ENCODE measurements around the gene FOXP2. TPM values are rescaled to one million over a fixed set of nuclear protein-coding genes. Genes with fewer than 3 reads are reported as not detected.
"Not testable (repeated sequence)": the region's sequence is repeated elsewhere in the genome, so short reads cannot be mapped to it uniquely, and the experiment has no call there.

The FOXP2 gene
- total RNA-seq, 1 donor from 2014 or later = 2.3 TPM

DNA sequence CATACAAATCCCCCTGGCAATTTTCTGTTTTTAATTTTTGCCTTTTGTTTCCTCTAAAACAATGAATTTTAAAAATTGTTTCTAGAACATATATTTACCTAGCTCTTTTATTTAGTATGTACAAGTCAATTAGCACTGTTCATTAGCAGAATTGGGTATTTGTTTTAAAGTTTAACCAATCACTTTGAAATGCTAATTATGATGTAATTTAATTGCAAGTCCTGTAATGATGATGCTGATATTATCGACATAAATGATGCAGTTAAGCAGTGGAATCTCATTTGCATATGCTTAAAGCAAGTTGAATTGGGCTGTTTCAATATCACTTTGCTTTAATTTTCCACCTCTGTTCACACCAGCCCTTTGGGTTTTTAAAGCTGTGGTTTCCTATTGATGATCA, 2.7 kb downstream of the FOXP2 start:
- DNase-seq = no peak
- no peak for ATAC-seq (ENCODE audit: poor library complexity)
- intact Hi-C loops (cut with DNase I) = loop anchor here (10.0 kb wide), 1 partner anchor 332 kb away; no protein-coding TSS in a partner anchor

DNA sequence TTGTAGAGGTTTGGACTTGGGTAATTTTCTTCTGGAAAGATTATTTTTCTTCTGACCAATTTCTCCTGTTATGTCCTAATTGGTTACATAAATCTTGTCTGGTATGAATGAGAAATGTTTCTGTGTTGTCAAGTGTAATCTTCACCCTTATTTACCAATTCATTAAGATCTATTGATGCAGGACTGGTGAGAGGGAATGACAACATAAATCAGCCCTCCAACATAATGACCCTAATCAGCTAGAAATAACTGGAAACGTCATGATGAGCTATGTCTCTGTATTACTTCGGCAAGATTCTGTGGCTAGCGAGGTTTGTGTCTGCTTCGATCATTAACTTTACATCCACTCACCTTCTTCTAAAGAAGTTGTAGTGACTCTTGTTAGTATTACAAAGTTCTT, 3.5 kb downstream of the FOXP2 start:
- intact Hi-C loops (cut with DNase I) = loop anchor here (10.0 kb wide), 1 partner anchor 333 kb away; no protein-coding TSS in a partner anchor
- ATAC-seq (ENCODE audit: poor library complexity) (no peak), DNase-seq (no peak)

DNA sequence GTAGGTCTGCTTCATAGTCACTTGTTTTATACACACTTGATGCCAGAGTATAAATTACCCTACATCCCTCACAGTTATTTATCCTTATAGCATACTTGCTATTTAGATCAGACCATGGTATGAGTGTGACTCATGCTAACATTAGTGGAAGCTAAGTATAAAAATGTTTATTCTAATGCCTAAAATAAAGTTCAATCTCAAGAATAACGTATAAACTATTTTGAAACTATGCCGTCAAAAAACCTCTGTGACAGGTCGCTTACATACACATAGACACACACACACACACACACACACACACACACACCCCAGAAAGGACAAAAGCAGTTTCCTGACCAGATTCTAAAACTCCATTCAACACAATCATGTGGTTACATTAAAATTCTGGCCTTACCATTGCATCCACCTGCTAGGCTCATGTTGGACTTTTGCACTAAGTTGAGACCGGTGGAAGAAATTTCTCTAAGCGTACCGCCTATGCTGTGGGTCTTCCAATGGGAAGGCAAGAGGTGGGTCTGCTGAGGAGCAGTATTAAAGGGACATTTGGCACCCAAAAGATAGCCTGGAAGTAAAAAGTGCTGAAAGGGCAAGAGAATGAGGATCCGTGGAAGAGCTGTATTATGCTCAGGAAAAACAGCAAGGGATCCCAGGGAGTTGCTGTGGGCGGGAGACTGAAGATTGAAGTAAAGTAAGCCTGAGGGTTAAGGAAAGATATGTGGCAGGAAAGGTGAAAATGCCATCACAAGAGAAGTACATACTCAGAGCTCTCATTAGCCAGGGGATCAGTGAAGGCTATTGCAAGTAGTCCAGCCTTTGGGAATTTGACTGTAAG, 5.0 kb downstream of the FOXP2 start:
- ATAC-seq (ENCODE audit: poor library complexity) (no peak), DNase-seq (no peak)
- intact Hi-C loops (cut with DNase I) = loop anchor here (10.0 kb wide), 1 partner anchor 335 kb away; no protein-coding TSS in a partner anchor

DNA sequence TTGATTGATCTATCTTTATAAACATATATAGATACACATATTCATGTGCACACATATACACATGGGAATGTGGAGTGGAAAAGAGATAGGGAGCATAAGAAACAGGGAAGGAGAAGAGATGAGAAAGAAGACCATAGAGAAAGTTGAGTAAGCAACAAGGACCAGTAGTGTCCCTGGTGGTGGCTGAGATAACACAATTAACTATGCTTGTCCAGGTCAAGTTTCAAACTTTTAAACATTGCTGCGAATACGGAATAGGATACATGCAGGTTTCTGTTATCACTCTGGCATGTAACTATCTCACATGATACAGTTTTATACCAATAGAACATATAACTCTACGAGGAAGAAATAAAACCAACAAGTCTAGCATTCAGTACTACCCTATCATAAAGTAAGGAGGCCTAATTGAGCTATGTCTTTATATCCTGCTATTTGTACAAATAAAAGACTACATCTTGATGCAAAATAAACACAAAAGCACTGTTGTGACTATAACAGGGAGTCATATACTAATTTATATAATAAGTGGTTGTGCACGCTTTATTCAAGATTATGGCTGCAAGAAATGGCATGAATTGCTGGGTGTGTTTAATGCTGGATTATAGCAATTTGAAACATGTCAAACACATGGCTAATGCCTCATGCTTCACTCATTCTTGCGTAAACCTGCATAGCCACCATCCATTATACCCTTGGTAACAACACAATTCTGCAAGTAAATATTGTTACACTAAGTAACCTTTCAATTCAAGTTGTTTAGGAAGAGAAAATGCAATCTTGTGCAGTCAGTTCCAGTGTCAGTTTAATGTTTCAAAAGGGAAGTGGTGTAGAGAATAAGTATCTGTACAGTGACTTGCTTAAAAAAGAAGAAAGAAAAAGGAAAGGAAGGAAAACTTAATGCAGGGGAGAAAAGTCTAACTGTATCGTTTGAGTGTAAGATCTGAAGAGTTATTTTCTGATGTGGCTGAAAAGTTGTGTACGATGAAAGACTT, 8.2 kb downstream of the FOXP2 start:
- intact Hi-C loops (cut with DNase I) = no loop called here
- no peak for DNase-seq
- ATAC-seq (ENCODE audit: poor library complexity) = no peak

DNA sequence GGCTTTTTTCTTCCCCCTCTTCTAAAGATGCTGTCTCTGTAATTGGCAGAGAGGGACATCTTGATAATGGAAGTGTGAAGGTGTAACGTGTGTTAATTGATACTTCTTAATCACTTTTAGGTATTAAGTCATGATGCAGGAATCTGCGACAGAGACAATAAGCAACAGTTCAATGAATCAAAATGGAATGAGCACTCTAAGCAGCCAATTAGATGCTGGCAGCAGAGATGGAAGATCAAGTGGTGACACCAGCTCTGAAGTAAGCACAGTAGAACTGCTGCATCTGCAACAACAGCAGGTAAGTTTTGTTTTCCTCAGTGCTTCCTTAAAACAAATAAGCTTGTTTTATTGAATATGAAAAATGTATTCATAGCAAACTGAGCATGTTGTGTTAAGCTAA, 11.8 kb downstream of the FOXP2 start:
- ATAC-seq (ENCODE audit: poor library complexity) (no peak), DNase-seq (no peak)
- intact Hi-C loops (cut with DNase I) = no loop called here

DNA sequence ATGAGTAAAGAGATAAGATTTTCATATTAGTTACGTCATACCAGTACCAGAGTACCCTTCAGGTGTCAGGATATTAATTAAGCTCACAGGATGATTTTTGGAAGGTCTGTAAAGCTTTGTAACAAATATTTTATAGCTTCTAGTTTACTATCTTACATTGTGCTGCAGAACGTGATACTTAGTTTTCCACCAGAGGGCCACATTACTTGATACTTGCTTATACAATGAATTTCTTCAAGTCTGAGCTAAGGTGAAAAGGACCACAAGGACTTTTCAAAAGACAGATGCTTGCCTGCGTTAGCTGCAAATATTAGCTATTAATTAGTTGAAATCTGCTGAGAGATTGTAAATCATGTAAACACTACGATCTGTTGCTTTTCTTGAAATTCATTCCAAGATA, 12.2 kb downstream of the FOXP2 start:
- DNase-seq = no peak
- intact Hi-C loops (cut with DNase I) = no loop called here
- no peak for ATAC-seq (ENCODE audit: poor library complexity)

DNA sequence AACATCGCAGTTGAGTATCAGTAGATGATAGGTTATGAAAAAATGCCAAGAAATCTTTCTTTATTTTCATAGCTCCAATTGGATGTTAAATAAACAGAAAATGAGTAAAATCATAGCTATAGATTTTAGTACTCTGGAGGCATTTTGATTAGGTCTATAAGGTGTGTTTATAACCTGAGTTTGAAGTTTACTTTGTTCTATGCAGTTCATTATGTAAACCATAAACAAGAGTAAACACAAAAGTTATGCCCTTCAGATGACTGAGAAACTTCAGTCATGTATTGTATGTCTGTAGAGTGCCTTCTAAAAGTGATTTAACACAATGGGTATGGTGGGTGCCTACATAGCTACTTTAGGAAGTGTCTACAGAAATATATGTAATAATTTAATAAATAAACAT, 13.6 kb downstream of the FOXP2 start:
- intact Hi-C loops (cut with DNase I) = no loop called here
- DNase-seq (no peak), ATAC-seq (ENCODE audit: poor library complexity) (no peak)

DNA sequence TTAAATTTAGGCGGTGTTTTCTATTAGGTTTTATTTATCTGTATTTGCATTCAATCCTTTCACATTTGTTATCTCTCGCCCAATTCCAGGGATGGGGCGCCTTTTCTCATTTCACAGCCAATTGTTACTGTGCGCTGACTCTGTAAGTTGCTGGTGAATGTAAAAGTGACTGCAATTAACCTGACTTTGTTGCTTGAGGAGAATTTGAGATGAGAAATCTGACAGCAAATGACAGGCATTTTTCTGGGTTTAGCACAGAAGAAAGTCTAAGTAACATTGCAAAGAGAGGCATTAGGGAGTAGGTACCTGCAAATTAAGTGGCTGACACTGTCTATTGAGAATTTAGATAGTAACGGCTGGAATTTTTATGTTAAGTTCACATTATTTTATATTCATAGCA, 16.6 kb downstream of the FOXP2 start:
- no peak for ATAC-seq (ENCODE audit: poor library complexity)
- intact Hi-C loops (cut with DNase I) = no loop called here
- no peak for DNase-seq

DNA sequence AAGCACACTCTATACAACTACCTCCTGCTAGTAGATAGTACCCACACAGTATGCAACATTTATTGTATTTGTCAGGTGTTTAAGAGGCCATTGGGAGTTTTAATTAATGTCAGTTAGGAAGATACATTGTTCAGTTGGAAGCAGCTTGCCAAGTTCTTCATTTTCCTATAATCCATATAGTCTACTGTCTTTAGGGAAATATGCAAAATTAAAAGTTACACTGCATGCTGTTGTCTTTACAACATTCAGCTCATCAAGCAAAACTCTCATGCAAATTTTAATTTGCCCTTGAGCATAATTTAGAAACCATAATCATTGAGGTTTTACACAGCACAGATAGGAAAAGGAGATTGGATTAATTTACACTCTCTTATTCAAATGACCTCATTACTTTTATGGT, 17.4 kb downstream of the FOXP2 start:
- intact Hi-C loops (cut with DNase I) = no loop called here
- no peak for ATAC-seq (ENCODE audit: poor library complexity)
- DNase-seq = no peak

DNA sequence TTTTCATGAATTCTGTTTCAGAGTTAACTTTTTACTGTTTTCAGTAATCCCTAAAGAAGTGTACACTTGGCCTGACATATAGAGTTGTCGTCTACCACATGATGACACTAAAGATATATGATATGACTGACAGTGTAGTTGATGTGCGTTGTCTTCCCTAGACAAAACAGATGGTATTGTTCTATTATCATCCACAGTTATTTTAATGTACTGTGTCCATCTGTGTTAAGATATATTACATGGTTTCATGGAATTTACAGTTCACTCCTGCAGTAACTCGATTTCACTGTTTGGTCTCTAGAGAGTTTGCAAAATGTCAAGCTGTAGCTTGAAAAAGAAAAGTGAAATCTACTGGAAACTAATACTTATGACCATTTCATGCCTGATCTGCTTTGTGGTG, 18.1 kb downstream of the FOXP2 start:
- DNase-seq = no peak
- ATAC-seq (ENCODE audit: poor library complexity) = no peak
- intact Hi-C loops (cut with DNase I) = no loop called here

DNA sequence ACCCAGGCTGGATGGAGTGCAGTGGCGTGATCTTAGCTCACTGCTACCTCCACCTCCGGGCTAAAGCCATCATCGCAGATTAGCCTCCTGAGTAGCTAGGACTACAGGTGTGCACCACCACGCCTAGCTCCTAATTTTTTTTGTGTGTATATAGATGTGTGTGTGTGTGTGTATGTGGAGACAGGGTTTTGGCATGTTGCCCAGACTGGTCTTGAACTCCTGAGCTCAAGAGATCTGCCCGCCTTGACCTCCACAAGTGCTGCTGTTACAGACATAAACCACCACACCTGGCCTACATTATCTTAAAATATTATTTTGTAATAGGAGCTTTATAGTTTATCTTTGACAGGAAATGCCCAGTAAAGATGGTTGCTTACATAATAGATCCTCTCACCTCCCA, 25.0 kb downstream of the FOXP2 start:
- no peak for DNase-seq
- intact Hi-C loops (cut with DNase I) = no loop called here
- ATAC-seq (ENCODE audit: poor library complexity) = no peak

DNA sequence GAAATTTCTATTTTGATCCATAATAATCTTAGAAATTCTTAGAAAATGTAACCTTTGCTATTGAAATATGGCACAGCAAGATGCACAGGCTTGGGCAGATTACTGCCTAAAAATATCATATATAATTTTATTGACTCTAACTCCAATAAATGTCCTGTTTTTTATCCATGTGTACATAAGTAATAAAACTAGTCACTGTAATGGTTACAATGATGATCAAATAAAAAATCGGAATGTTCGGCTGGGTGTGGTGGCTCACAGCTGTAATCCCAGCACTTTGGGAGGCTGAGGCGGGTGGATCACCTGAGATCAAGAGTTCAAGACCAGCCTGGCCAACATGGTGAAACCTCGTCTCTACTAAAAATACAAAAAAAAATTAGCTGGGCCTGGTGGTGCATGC, 26.3 kb downstream of the FOXP2 start:
- intact Hi-C loops (cut with DNase I); DNase-seq; ATAC-seq (ENCODE audit: poor library complexity): not testable (repeated sequence)

DNA sequence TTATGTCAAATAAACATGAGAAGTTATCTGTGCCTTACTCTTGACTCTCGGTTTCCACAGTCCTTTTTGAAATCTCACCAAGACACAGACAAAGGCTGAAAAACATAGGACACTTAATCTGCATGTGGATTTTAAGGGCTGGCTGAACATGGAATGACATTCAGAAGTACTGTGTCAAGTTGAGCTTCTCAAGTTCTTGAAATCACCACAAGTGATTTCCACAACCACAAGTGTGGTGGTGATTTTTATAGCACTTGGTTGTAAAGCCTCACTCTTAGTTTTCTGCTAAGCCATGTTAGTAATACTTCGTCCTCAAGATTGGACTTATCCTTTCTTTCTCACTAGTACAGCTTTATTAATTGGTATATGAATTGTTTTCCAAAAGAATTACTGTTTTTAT, 29.6 kb downstream of the FOXP2 start:
- intact Hi-C loops (cut with DNase I) = no loop called here
- ATAC-seq (ENCODE audit: poor library complexity) = no peak
- DNase-seq = no peak

DNA sequence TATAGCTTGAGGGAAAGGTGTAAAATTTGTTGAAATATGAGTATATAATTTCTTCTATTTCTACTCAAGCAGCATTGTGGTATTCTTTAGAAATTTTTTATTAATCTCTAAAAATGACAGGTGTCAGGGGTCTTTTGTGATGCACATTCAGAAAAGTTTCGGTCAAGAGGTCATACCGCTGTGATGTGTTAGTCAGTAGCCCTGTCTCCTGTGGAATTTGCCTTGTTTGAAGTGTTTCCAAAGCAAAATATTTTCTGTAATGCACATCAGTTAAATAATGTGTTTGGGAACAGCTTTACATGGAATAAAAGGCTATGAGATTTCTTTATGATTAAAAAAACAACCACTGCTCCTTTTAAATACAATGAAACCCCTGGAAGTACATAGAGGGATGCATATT, 35.8 kb downstream of the FOXP2 start:
- no peak for ATAC-seq (ENCODE audit: poor library complexity)
- no peak for DNase-seq
- intact Hi-C loops (cut with DNase I) = no loop called here

DNA sequence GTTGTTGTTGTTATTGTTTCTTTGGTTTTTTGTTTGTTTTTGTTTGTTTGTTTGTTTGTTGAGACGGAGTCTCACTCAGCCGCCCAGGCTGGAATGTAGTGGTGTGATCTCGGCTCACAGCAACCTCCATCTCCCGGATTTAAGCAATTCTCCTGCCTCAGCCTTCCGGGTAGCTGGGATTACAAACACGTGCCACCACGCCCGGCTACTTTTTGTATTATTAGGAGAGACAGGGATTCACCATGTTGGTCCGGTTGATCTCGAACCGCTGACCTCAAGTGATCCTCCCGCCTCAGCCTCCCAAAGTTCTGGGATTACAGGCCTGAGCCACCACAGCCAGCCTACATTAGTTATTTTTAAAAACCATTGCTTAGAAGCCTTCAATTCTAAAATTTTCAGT, 45.0 kb downstream of the FOXP2 start:
- ATAC-seq (ENCODE audit: poor library complexity) (no peak), DNase-seq (no peak)
- intact Hi-C loops (cut with DNase I) = no loop called here

DNA sequence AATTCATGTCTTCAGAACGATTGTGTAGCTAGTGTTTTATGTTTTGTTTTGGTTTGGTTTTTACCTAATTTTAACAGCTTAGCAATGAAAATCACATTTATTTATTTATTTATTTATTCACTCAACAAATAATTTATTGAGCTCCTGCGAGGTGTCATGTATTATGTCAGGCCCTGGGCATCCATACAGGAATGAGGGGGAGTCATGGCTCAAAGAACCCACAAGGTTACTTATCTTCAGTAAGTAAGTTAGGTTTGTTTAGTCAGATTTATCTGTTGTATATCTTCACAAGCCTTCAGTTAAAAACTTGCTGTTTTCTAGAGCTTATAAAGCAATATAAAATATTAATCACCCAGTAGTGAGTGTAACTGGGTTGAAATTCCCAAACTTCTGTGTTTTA, 45.4 kb downstream of the FOXP2 start:
- intact Hi-C loops (cut with DNase I) = no loop called here

DNA sequence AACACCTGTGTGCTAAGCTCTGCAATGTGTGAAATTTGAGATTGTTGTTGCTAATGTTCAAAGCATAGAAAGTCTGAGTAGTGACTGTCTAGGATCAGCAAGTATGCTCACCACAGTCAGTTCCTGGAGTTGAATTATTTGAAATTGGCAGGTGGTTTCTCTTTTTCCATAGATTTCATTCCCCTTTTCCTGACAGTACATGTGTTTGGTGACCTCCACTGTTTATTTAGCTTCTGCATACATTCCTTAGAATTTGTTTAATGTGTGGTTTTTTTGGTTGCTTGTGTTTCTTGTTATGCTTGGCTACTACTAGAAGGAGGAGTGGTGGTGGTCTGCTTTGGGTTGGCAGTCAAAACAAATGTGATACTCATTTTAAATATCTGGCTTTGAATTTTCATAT, 52.3 kb downstream of the FOXP2 start:
- DNase-seq (no peak), ATAC-seq (ENCODE audit: poor library complexity) (no peak)
- intact Hi-C loops (cut with DNase I) = no loop called here

More for the DNA sequence above, 45.4 kb downstream of the FOXP2 start:
- no peak for ATAC-seq (ENCODE audit: poor library complexity)
- DNase-seq = no peak

DNA sequence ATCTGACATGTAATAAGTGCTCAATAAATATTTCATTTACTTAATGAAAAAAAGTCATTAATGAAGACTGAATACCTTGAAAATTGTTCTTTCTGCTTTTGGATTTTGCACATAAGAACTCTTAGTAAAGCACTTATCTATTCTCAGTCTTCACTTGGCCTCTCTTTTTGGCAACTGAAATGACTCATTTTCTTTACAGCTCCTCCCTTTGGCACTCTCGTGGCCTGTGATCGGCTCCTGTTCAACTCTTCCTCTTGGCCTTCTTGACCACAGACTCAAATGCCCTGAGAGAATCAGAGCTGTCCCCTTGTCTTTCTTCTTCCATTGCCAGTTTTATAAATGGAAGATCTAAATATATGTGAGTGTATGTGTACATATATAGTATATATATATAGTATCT, 54.2 kb downstream of the FOXP2 start:
- ATAC-seq (ENCODE audit: poor library complexity) (no peak), DNase-seq (no peak)
- intact Hi-C loops (cut with DNase I) = no loop called here

DNA sequence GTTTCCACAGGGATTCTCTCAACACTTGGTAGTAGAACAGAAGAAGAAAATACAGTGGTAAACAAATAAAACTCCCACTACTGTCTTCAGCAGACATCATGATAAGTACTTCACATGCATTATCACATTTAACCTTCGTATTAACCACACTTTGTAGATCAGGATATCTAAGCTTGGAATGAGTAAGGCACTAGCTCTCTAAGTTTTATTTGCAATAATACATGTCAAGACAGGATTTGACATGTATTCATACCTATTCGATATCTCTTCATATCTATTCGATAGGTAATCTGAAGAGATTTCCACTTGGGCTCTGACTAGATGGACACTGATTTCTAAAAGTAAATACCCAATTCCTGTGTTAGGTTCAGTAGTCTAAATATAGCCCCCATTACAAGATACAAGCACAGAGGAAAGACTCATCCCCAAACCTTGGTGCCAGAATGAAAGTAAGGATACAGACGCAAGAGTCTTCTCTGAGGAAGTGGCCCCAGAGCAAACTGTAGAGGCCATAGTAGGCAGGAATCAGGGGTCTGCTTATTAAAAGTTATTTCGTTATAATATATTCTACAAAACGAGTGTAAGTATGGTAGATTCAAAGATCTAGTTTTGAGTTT, 58.4 kb downstream of the FOXP2 start:
- intact Hi-C loops (cut with DNase I) = no loop called here
- DNase-seq = no peak
- ATAC-seq (ENCODE audit: poor library complexity) = no peak
